ENCODE data around the gene NGLY1.
A peak's percentile ranks its signal among the peaks of the same experiment; 100 is the strongest.

NGLY1 gene

DNA sequence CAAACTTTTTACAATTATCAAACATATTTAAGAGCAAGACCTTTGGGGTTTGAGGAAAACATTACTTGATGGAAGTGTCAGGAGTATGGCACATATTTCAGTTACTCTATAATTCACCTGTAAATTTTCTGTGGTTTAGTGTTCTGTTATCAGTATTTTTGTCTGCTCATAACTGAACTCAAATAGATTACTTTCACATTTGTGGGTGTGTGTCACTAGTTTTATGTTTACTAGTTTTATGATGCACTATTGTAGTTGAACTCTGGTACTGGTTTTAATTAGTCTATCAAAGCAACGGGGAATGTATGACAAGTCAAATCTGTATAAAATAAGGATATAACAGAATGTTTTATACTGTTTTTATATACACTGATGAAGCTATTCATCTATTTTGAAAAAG, 33.9 kb upstream of the NGLY1 start:
- Histone ChIP-seq H3K9ac (ENCODE audit: low read length) (no peak overlapping the region), H3K4me3 (ENCODE audit: low read length) (no peak overlapping the region), H3K27me3 (ENCODE audit: control insufficient read depth, insufficient read depth, low read length) (no peaks in the 10 kb centered on the region), H3K36me3 (ENCODE audit: control insufficient read depth, insufficient read depth, low read length) (no peaks in the 10 kb centered on the region), H3K4me1 (ENCODE audit: control insufficient read depth, insufficient read depth, low read length) (no peaks in the 10 kb centered on the region), H3K9me3 (ENCODE audit: control insufficient read depth, low read length) (no peaks in the 10 kb centered on the region)

DNA sequence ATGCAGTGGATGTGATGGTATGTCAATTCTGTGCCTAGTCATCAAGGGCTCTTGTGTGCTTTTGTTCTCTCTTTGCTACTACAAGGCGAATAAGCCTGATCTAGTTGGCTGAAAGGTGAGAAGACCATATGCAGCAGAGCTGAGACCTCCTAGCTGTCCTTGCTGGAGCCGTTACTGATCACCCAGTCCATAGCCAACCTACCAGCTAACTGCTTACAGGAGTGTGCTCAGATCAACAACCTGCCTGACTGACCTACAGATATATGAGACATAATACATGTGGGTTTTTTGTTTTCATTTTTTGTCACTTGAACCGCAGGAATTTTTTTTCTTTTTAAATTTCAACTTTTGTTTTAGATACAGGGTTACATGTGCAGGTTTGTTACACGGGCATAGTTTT, 29.4 kb upstream of the NGLY1 start:
- Histone ChIP-seq H3K4me1 (ENCODE audit: control insufficient read depth, insufficient read depth, low read length) (no peaks in the 10 kb centered on the region), H3K9ac (ENCODE audit: low read length) (no peak overlapping the region), H3K27me3 (ENCODE audit: control insufficient read depth, insufficient read depth, low read length) (no peaks in the 10 kb centered on the region), H3K9me3 (ENCODE audit: control insufficient read depth, low read length) (no peaks in the 10 kb centered on the region), H3K36me3 (ENCODE audit: control insufficient read depth, insufficient read depth, low read length) (no peaks in the 10 kb centered on the region), H3K4me3 (ENCODE audit: low read length) (no peak overlapping the region)

GRCh38 chr3:25804676-25805075, 21.4 kb upstream of the NGLY1 start:
- H3K4me3 ChIP-seq (ENCODE audit: low read length): no peak overlapping the region
- H3K4me1 ChIP-seq (ENCODE audit: control insufficient read depth, insufficient read depth, low read length): no peaks in the 10 kb centered on the region
- no peaks in the 10 kb centered on the region for H3K27me3 ChIP-seq (ENCODE audit: control insufficient read depth, insufficient read depth, low read length)
- no peak overlapping the region for H3K9ac ChIP-seq (ENCODE audit: low read length)
- H3K36me3 ChIP-seq (ENCODE audit: control insufficient read depth, insufficient read depth, low read length): no peaks in the 10 kb centered on the region
- no peaks in the 10 kb centered on the region for H3K9me3 ChIP-seq (ENCODE audit: control insufficient read depth, low read length)

DNA sequence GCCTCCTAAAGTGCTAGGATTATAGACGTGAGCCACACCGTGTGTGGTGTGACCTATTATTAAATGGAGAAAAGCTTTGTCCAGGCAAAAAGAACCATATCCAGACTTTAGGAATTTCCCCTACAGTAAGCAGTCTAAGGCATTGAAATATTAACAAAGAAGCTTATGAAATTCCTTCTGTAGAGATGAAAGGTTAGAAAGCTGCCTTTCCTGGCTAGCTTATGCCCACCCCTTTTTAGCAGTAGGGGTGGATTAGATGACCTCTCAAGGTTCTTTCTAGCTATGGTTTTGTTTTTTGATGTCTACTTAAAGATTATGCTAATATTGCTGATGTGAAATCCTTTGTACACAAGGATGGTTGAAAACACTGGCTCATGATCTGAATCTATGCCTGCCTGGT, 20.6 kb upstream of the NGLY1 start:
- H3K4me3 ChIP-seq (ENCODE audit: low read length): no peak overlapping the region
- H3K4me1 ChIP-seq (ENCODE audit: control insufficient read depth, insufficient read depth, low read length): no peaks in the 10 kb centered on the region
- H3K9me3 ChIP-seq (ENCODE audit: control insufficient read depth, low read length): no peaks in the 10 kb centered on the region
- no peaks in the 10 kb centered on the region for H3K36me3 ChIP-seq (ENCODE audit: control insufficient read depth, insufficient read depth, low read length)
- H3K9ac ChIP-seq (ENCODE audit: low read length): no peak overlapping the region
- no peaks in the 10 kb centered on the region for H3K27me3 ChIP-seq (ENCODE audit: control insufficient read depth, insufficient read depth, low read length)

DNA sequence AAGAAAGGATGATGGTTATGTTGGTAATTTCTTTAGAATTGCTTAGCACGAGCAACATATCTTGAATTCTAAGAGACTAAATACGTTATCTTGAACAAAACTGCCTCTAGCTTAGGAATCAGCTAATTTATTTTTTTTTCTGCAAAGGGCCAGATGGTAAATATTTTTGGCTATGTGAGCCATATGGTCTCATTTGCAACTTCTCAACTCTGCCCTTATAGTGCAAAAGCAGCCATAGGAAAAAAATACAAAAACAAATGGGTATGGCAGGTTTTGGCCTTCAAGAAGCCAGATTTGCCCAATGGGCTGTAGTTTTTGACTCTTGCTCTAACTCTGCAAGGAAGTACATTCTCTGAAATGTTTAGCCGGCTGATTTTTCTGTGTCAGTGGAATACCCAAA, 18.5 kb upstream of the NGLY1 start:
- no peaks in the 10 kb centered on the region for H3K36me3 ChIP-seq (ENCODE audit: control insufficient read depth, insufficient read depth, low read length)
- no peak overlapping the region for H3K4me3 ChIP-seq (ENCODE audit: low read length)
- H3K4me1 ChIP-seq (ENCODE audit: control insufficient read depth, insufficient read depth, low read length): no peaks in the 10 kb centered on the region
- H3K9me3 ChIP-seq (ENCODE audit: control insufficient read depth, low read length): no peaks in the 10 kb centered on the region
- H3K9ac ChIP-seq (ENCODE audit: low read length): no peak overlapping the region
- no peaks in the 10 kb centered on the region for H3K27me3 ChIP-seq (ENCODE audit: control insufficient read depth, insufficient read depth, low read length)

DNA sequence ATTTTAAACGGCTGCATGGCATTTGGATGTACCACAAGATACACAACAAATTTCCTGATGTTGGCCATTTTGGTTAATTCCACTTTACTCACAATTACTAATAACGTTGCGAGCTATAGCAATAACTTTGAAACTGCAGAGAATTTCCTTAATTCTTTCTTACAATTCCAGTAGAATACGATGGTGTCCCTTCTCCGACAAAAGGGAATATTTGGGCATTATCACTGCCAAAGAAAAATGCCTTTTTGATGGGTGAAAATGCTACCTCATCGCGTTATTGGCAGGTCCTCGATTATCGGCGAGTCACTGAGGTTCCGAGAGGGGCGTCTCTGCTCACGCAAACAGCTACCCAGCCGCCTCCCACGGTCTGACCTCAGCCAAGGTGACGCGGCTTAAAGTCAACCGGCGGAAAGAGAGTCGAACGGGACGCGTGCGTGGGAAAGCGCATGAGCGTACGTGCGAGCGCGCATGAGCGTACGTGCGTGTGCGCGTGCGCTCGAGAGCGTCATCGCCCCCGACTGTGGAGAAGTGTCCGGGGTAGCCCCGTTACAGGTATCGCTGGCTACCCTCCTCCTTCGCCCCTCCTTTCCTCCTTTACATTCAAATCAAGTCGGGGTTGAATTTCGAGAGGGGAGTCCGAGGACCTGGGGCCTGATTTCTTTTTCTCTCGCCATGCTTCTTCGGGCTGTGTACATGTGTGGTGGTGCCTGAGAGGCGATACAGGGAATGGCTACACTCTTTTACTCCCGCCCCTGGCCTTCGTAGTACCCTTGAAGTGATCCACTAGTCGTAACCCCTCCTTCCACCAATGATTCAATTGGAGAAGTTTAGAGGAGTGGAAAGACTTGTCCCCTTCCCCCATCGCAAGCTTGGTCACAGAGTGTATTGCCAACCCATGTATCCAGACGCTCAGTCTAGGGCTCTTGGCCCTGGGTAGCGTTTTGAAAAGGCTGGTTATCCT, 6.6 kb upstream of the NGLY1 start, which contains the start of gene OXSM:
OXSM (plus strand) TSS at position 495 of the 961 bp plus-strand sequence. CDS start 931 bp downstream, outside the sequence.
- H3K9me3 ChIP-seq (ENCODE audit: control insufficient read depth, low read length): no peaks in the 10 kb centered on the region
- peak within 1 kb of the TSS; percentile 72 for H3K9ac ChIP-seq (ENCODE audit: low read length)
- H3K27me3 ChIP-seq (ENCODE audit: control insufficient read depth, insufficient read depth, low read length): no peaks in the 10 kb centered on the region
- peaks cover 10% of the 10 kb centered on the region for H3K4me1 ChIP-seq (ENCODE audit: control insufficient read depth, insufficient read depth, low read length)
- peak within 1 kb of the TSS; percentile 83 for H3K4me3 ChIP-seq (ENCODE audit: low read length)
- H3K36me3 ChIP-seq (ENCODE audit: control insufficient read depth, insufficient read depth, low read length): no peaks in the 10 kb centered on the region

DNA sequence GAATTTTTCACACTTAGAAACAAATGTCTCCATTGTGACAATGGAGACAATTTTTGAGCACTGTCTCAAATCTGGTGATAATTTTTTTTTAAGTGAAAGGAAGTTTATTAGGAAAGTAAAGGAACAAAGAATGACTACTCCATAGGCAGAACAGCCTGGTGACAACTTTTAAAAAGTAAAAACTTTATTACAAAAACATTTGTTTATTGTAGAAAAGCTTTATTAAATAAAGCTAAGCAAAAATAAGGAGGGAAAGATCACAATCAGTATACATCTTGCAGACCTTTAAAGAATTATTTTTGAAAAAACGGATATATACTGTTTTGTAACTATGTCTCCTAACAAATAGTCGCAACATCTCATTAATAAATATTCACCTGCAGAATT, 6.0 kb upstream of the NGLY1 start:
- Histone ChIP-seq H3K36me3 (ENCODE audit: control insufficient read depth, insufficient read depth, low read length) (no peaks in the 10 kb centered on the region), H3K27me3 (ENCODE audit: control insufficient read depth, insufficient read depth, low read length) (no peaks in the 10 kb centered on the region), H3K9me3 (ENCODE audit: control insufficient read depth, low read length) (no peaks in the 10 kb centered on the region), H3K4me3 (ENCODE audit: low read length) (peak overlapping the region; percentile 83), H3K9ac (ENCODE audit: low read length) (peak overlapping the region; percentile 72), H3K4me1 (ENCODE audit: control insufficient read depth, insufficient read depth, low read length) (peaks cover 10% of the 10 kb centered on the region)

- Histone ChIP-seq H3K9ac (ENCODE audit: low read length) (no peak overlapping the region), H3K9me3 (ENCODE audit: control insufficient read depth, low read length) (no peaks in the 10 kb centered on the region), H3K4me3 (ENCODE audit: low read length) (no peak overlapping the region)
Measured at GRCh38 chr3:25787689-25788088, 4.4 kb upstream of the NGLY1 start.

GRCh38 chr3:25785826-25786225, 2.6 kb upstream of the NGLY1 start:
- no peaks in the 10 kb centered on the region for H3K36me3 ChIP-seq (ENCODE audit: control insufficient read depth, insufficient read depth, low read length)
- peaks cover 16% of the 10 kb centered on the region for H3K4me1 ChIP-seq (ENCODE audit: control insufficient read depth, insufficient read depth, low read length)
- no peaks in the 10 kb centered on the region for H3K27me3 ChIP-seq (ENCODE audit: control insufficient read depth, insufficient read depth, low read length)
- H3K4me3 ChIP-seq (ENCODE audit: low read length): no peak overlapping the region
- H3K9me3 ChIP-seq (ENCODE audit: control insufficient read depth, low read length): no peaks in the 10 kb centered on the region
- H3K9ac ChIP-seq (ENCODE audit: low read length): no peak overlapping the region

More at GRCh38 chr3:25787689-25788088, 4.4 kb upstream of the NGLY1 start:
- no peaks in the 10 kb centered on the region for H3K27me3 ChIP-seq (ENCODE audit: control insufficient read depth, insufficient read depth, low read length)
- no peaks in the 10 kb centered on the region for H3K36me3 ChIP-seq (ENCODE audit: control insufficient read depth, insufficient read depth, low read length)
- peaks cover 10% of the 10 kb centered on the region for H3K4me1 ChIP-seq (ENCODE audit: control insufficient read depth, insufficient read depth, low read length)

DNA sequence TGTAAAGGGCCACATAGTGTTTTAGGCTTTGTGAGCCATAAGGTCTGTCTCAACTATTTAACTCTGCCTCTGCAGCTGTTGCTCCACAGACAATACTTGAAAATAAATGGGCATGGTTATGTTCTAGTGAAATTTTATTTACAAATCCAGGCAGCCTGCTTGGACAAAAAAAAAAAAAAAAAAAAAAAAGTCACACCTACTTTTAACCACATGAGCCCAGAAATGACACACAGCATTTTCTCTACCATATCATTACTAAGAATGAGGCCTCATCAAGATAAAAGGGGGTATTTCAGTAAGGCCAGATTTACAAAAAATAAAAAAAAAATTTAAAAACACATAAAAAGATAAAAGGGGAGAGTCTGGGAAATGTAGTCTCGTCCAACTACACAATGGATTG, 1.7 kb upstream of the NGLY1 start:
- Histone ChIP-seq H3K4me1 (ENCODE audit: control insufficient read depth, insufficient read depth, low read length) (peaks cover 10% of the 10 kb centered on the region), H3K4me3 (ENCODE audit: low read length) (no peak overlapping the region), H3K9ac (ENCODE audit: low read length) (no peak overlapping the region), H3K9me3 (ENCODE audit: control insufficient read depth, low read length) (no peaks in the 10 kb centered on the region), H3K36me3 (ENCODE audit: control insufficient read depth, insufficient read depth, low read length) (no peaks in the 10 kb centered on the region), H3K27me3 (ENCODE audit: control insufficient read depth, insufficient read depth, low read length) (no peaks in the 10 kb centered on the region)

DNA sequence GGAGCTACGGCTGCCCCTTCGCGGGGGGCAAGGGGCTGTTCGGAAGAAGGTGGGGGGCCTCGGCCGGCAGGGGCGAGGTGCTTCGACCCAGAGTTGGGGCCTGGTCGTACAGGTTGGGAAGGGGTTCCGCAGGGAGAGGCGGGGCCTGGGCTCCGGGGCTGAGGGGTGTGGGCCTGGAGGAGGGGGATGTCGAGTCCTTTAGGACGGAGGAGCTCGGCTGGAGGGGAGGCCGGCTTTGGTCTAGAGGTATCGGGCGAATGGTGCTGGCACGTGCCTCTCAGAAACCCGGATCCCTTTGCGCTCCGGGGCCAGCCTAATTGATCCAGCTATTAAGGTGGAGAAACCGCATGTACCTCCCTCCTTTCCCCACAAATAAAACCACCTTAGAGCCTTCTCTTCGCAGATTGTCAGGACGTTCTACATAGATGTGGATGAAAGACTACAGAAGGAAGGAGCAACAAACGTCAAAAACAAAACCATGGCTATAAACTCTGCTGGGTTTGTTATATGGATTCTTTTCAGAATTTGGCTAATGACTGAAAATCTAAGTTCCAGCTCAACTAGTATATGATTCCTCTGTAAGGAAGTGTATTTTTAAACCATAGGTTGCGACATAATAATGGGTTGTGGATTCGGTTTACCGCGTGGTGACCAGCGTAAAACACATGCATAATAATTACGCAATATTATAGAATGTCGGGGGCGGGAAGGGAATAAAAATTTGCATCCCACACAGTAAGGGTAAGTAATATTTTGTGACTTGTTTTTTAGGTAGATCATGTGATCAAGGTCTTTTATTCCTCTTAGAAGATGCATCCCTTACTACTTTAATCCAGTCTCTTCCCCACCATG, 644 bp upstream of the NGLY1 start:
- no peaks in the 10 kb centered on the region for H3K27me3 ChIP-seq (ENCODE audit: control insufficient read depth, insufficient read depth, low read length)
- peak overlapping the region; percentile 81 for H3K9ac ChIP-seq (ENCODE audit: low read length)
- no peaks in the 10 kb centered on the region for H3K36me3 ChIP-seq (ENCODE audit: control insufficient read depth, insufficient read depth, low read length)
- peaks cover 10% of the 10 kb centered on the region for H3K4me1 ChIP-seq (ENCODE audit: control insufficient read depth, insufficient read depth, low read length)
- peak overlapping the region; percentile 81 for H3K4me3 ChIP-seq (ENCODE audit: low read length)
- H3K9me3 ChIP-seq (ENCODE audit: control insufficient read depth, low read length): no peaks in the 10 kb centered on the region

DNA sequence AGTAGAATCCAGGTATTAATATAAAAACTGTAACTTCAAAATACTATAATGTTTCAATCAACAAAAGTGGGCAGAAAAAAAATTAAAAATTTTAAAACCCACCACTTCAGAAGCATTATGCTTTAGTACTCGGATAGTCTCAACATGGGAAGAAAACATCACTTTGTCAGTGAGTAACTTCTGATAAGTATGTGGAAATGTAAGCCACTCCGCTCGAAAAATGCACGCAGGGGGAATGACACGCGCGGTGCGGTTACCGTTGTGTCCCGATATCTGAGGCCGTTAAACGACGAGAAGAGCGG, 656 bp downstream of the NGLY1 start:
- H3K27me3 ChIP-seq (ENCODE audit: control insufficient read depth, insufficient read depth, low read length): no peaks in the 10 kb centered on the region
- H3K9ac ChIP-seq (ENCODE audit: low read length): peak overlapping the region; percentile 72
- H3K4me3 ChIP-seq (ENCODE audit: low read length): peak overlapping the region; percentile 69
- H3K36me3 ChIP-seq (ENCODE audit: control insufficient read depth, insufficient read depth, low read length): no peaks in the 10 kb centered on the region
- H3K4me1 ChIP-seq (ENCODE audit: control insufficient read depth, insufficient read depth, low read length): peaks cover 10% of the 10 kb centered on the region
- no peaks in the 10 kb centered on the region for H3K9me3 ChIP-seq (ENCODE audit: control insufficient read depth, low read length)

Data from mucosa of stomach (tissue), 1 donor.